DMS114 treated with DMSO at 0.1 percent for 48 hours (cell line): ENCODE data around the gene VWA8.
"Not testable (repeated sequence)": the region's sequence is repeated elsewhere in the genome, so short reads cannot be mapped to it uniquely, and the experiment has no call there.

ENCODE experiments used
- DNase-seq: peaks from one replicate; lab custom pipeline; 2025; ENCODE audit not compliant: unreplicated experiment; lab: John Stamatoyannopoulos, UW

Gene VWA8

GRCh38 chr13:41751734-41752445, 209.0 kb downstream of the VWA8 start:
- no peak for DNase-seq

- DNase-seq, result no peak
These were observed 209.6 kb downstream of the VWA8 start for GRCh38 chr13:41751277-41751676.

- DNase-seq, result no peak
These were observed 214.7 kb downstream of the VWA8 start for GRCh38 chr13:41746259-41746658.

- not testable (repeated sequence) for DNase-seq
These were observed 215.4 kb downstream of the VWA8 start for GRCh38 chr13:41745496-41745895.

- no peak for DNase-seq
These were observed 217.9 kb downstream of the VWA8 start for GRCh38 chr13:41742917-41743552.

GRCh38 chr13:41740479-41740878, 220.4 kb downstream of the VWA8 start:
- no peak for DNase-seq

- no peak for DNase-seq
These were observed 238.0 kb downstream of the VWA8 start for GRCh38 chr13:41722684-41723535.

GRCh38 chr13:41720839-41721561, 239.9 kb downstream of the VWA8 start:
- no peak for DNase-seq

GRCh38 chr13:41716236-41716635, 244.7 kb downstream of the VWA8 start:
- no peak for DNase-seq

- no peak for DNase-seq
These were observed 247.5 kb downstream of the VWA8 start for GRCh38 chr13:41713405-41713804.

GRCh38 chr13:41710771-41711170, 250.1 kb downstream of the VWA8 start:
- no peak for DNase-seq

GRCh38 chr13:41709511-41709910, 251.4 kb downstream of the VWA8 start:
- no peak for DNase-seq

GRCh38 chr13:41708713-41709112, 252.2 kb downstream of the VWA8 start:
- no peak for DNase-seq

- no peak for DNase-seq
These were observed 253.6 kb downstream of the VWA8 start for GRCh38 chr13:41707194-41707821.

GRCh38 chr13:41706152-41706551, 254.8 kb downstream of the VWA8 start:
- DNase-seq, result no peak

GRCh38 chr13:41702540-41702939, 258.4 kb downstream of the VWA8 start:
- DNase-seq, result no peak

- DNase-seq, result no peak
These were observed 259.2 kb downstream of the VWA8 start for GRCh38 chr13:41701676-41702075.

- DNase-seq, result no peak
These were observed 260.1 kb downstream of the VWA8 start for GRCh38 chr13:41700790-41701310.

GRCh38 chr13:41699759-41700158, 261.1 kb downstream of the VWA8 start:
- DNase-seq, result no peak

- no peak for DNase-seq
These were observed 263.3 kb downstream of the VWA8 start for GRCh38 chr13:41697578-41697977.
